OCI-LY3 (cell line): ENCODE data around the gene RABGAP1.

ENCODE experiments used
- CTCF ChIP-seq: fragments of 200-600, 300-600 bp; sonication (generic); IDR thresholded peaks from 2 replicates; pipeline ENCODE4 v1.5.1; 2014; ENCODE audit warnings: antibody characterized with exemption, low read length, low read depth
- EZH2phosphoT487 ChIP-seq: fragments of 200-600 bp; shearing (Covaris generic); IDR thresholded peaks from 2 replicates; pipeline ENCODE4 v1.6.1; 2018; ENCODE audit warnings: antibody characterized with exemption, mixed run types, low read depth

- TF ChIP-seq CTCF (no peak), EZH2phosphoT487 (no peak)
These were observed 87.3 kb downstream of the RABGAP1 start for GRCh38 chr9:123028136-123028535.
